Ovary (tissue), 9 donors: Measurements from ENCODE around the gene SH3RF1. TPM values are rescaled to one million over a fixed set of nuclear protein-coding genes. Genes with fewer than 3 reads are reported as not detected.

Experiments used
- DNase-seq, 5 donors: peaks; one replicate each; pipeline ENCODE4 v3.0.0-alpha.2; 2019 to 2020
- H3K27ac ChIP-seq, 2 donors: fragments of 200-600 bp; one replicate each; pipeline versions ENCODE4 v1.5.1 to v1.8.0; 2019 to 2022
- H3K27me3 ChIP-seq: fragments of 200-600 bp; one replicate; pipeline ENCODE4 v1.8.0; 2022
- H3K36me3 ChIP-seq: fragments of 200-600 bp; sonication (generic); one replicate; pipeline ENCODE4 v1.5.1; 2019
- H3K4me1 ChIP-seq: one replicate; pipeline ENCODE4 v1.8.1; 2013; ENCODE audit warnings: mild to moderate bottlenecking, moderate library complexity; ENCODE audit not compliant: insufficient read depth
- H3K4me3 ChIP-seq: fragments of 200-600 bp; sonication (generic); one replicate; pipeline ENCODE4 v1.5.1; 2017
- H3K9me3 ChIP-seq, 2 donors: fragments of 200-600 bp in 1 of 2; sonication (generic) in 1 of 2; one replicate each; pipeline versions ENCODE4 v1.5.1 to v1.8.1; 2013 to 2019; ENCODE audit warnings: mild to moderate bottlenecking in 1 of 2, moderate library complexity in 1 of 2
- EP300 ChIP-seq: sonication (generic); formaldehyde crosslinking; IDR thresholded peaks from one replicate; pipeline ENCODE4 v1.6.1; 2017; ENCODE audit warnings: antibody characterized with exemption
- POLR2A ChIP-seq: fragments of 450-650 bp; IDR thresholded peaks from one replicate; pipeline ENCODE4 v1.6.1; 2017; ENCODE audit warnings: antibody characterized with exemption, mild to moderate bottlenecking, moderate library complexity
- WGBS, 3 donors: extraction: QIAGEN DNeasy Blood & Tissue Kit in 1 of 3; methylation state at CpG; one replicate each; pipeline versions ENCODE4 v1.1.5 to v1.1.7; 2013 to 2017; 5-methylcytosine and 5-hydroxymethylcytosine counted together
- intact Hi-C, 4 donors: fragments of 100-400 bp; cut with DNase I; formaldehyde crosslinking; loops; one replicate each; pipeline versions ENCODE4 v1.11.0 to v1.15.1; 2022 to 2023
- polyA plus RNA-seq, 2 donors: library from polyadenylated mRNA; stranded (reverse); fragments of 200-250 nt in 1 of 2; fragments of 350-450 nt in 1 of 2; fragmentation: Illumina TruSeq in 1 of 2; extraction: RNeasy Lipid Tissue Mini Kit (QIAGEN cat#74804) in 1 of 2; gene quantifications; one replicate each; pipeline ENCODE4 v1.2.3, GENCODE V29; 2013 to 2014
- total RNA-seq, 7 donors: library from RNA; depleted of rRNA in 2 of 7; stranded (reverse); fragments of >200 nt in 2 of 7; fragmentation: NEBNext Ultra II Directional in 3 of 7; extraction: Animal tissue kit (Norgen Biotek cat#: 25700) in 3 of 7; gene quantifications; one replicate each; pipeline versions ENCODE4 v1.1.0 to v1.2.4, GENCODE V29; 2016 to 2023
- TF ChIP-seq, protein P1 (sequence below), 3 donors: fragments of 450-650 bp in 2 of 3; fragments of 200-600 bp in 1 of 3; IDR thresholded peaks; one replicate each; pipeline versions ENCODE4 v1.5.1 to v1.8.0; 2016 to 2022; ENCODE audit warnings: antibody characterized with exemption in 3 of 3, mild to moderate bottlenecking in 1 of 3
- donor health status: DM: no; HTN: no; CAD: no; lungs with moderate emphysema.
- donor health status: DM: no; HTN: no; CAD: no.
- donor health status: Bipolar disorder and iron deficiency.
- donor health status: DM: yes; HTN: yes; CAD: no.
- donor health status: DM: no; HTN: no; CAD: no.
- donor health status: DM: yes; HTN: yes; CAD: no.

SH3RF1 gene
- total and polyA plus RNA-seq, 9 donors = 8.2 to 32.6 (median 22.3) TPM

- Histone ChIP-seq H3K27ac (no peak overlapping the region), H3K27me3 (no peaks in the 10 kb centered on the region), H3K4me3 (no peak overlapping the region), H3K36me3 (no peaks in the 10 kb centered on the region), H3K9me3 (no peaks in the 10 kb centered on the region), H3K4me1 (peaks cover 13% of the 10 kb centered on the region)
- intact Hi-C loops = no loop called here
- DNase-seq = no peak
- TF ChIP-seq, protein P1, sequence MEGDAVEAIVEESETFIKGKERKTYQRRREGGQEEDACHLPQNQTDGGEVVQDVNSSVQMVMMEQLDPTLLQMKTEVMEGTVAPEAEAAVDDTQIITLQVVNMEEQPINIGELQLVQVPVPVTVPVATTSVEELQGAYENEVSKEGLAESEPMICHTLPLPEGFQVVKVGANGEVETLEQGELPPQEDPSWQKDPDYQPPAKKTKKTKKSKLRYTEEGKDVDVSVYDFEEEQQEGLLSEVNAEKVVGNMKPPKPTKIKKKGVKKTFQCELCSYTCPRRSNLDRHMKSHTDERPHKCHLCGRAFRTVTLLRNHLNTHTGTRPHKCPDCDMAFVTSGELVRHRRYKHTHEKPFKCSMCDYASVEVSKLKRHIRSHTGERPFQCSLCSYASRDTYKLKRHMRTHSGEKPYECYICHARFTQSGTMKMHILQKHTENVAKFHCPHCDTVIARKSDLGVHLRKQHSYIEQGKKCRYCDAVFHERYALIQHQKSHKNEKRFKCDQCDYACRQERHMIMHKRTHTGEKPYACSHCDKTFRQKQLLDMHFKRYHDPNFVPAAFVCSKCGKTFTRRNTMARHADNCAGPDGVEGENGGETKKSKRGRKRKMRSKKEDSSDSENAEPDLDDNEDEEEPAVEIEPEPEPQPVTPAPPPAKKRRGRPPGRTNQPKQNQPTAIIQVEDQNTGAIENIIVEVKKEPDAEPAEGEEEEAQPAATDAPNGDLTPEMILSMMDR (IDR thresholded peaks at IDR 0.05) = no peak
- TF ChIP-seq EP300 (no peak), POLR2A (no peak)
- 91 to 95% (median 91%) methylated on average over 4 of the region's 4 CpGs for WGBS, 3 donors
Measured at GRCh38 chr4:169233691-169234090, 37.1 kb downstream of the SH3RF1 start.

DNA sequence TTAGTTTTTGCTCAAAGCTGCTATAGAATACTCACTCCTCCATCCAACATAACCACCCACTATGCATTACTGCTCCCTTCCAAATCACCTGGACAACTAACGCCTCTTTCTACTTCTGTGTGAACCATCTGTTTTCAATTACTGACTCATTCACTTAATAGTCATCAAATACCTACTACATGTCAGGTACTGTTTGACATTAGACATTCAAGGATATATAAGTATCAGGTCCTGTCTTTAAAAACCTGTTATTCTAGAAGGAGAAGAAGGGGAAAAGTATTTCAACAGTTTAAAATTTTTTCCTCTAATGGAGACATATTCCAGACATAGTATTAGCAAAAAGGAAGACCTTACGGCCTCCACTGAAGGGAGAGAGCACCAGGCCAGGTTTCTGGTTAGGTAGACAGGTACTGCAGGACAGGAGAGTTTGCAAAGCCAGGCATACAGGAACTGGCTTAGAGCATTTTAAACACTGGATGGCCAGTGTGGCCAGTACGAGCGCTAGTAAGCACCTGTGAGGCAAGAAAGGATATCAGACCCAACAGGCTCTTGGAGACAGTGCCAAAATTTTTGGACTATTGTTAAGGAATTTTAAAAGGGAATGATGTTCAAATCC, 39.0 kb downstream of the SH3RF1 start:
- H3K36me3 ChIP-seq = no peaks in the 10 kb centered on the region
- no peak for TF ChIP-seq EP300
- no peak for TF ChIP-seq POLR2A
- TF ChIP-seq, protein P1 (IDR thresholded peaks at IDR 0.05) = no peak
- no peak for DNase-seq
- H3K9me3 ChIP-seq = no peaks in the 10 kb centered on the region
- H3K4me3 ChIP-seq = no peak overlapping the region
- H3K27ac ChIP-seq = no peak overlapping the region
- H3K4me1 ChIP-seq = peaks cover 3% of the 10 kb centered on the region
- intact Hi-C loops = no loop called here
- 95 to 97% (median 97%) methylated on average over 4 of the region's 4 CpGs for WGBS, 3 donors
- H3K27me3 ChIP-seq = no peaks in the 10 kb centered on the region

DNA sequence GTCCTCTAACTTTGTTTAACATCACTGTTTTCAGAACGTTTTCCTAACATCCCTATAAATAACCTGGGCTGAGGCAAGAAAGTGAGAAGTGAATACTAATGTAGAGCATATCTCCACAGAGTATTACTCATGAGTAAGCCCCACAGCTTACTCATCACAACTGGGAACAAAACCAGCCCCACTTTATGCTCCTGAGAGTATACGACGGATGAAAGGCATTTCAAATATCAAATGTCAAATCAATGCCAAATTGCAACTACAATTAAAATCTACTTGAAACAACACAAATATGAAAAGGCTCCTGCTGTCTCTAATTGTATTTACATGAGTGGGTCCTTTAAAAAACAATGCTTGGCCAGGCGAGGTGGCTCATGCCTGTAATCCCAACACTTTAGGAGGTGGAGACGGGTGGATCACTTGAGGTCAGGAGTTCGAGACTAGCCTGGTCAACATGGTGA, 41.2 kb downstream of the SH3RF1 start:
- no peaks in the 10 kb centered on the region for H3K27me3 ChIP-seq
- TF ChIP-seq EP300 = no peak
- no peak for TF ChIP-seq POLR2A
- TF ChIP-seq, protein P1 (IDR thresholded peaks at IDR 0.05) = no peak
- no peaks in the 10 kb centered on the region for H3K36me3 ChIP-seq
- WGBS, 3 donors = 38 to 40% (median 39%) methylated on average over 6 of the region's 6 CpGs
- no peak overlapping the region for H3K4me3 ChIP-seq
- intact Hi-C loops = loop anchor here in 1 of 4 donors (2.0 kb wide), 1 partner anchor 31 kb away; no protein-coding TSS in a partner anchor
- H3K9me3 ChIP-seq = no peaks in the 10 kb centered on the region
- H3K4me1 ChIP-seq = peaks cover 3% of the 10 kb centered on the region
- DNase-seq = peak in 1 of 5 donors; percentile 42
- no peak overlapping the region for H3K27ac ChIP-seq

DNA sequence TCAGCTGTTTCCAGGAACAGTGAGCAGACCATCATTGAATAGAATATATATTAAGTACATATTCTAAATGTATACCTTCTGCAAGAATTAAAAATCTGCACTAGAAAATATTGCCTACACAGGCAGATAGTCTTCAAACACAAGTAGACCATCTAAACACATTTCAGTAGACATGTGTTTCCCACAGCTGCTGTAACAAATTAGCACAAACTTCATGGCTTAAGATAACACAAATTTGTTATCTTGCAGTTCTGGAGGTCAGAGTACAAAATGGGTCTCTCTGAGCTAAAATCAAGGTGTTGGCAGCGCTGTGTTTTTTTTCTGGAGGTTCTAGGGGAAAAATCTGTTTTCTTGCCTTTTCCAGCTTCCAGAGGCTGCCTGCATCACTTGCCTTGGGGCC, 42.7 kb downstream of the SH3RF1 start:
- no peak overlapping the region for H3K27ac ChIP-seq
- 98 to 100% (median 100%) methylated on average over 1 of the region's 1 CpG for WGBS, 3 donors
- intact Hi-C loops = loop anchor here in 1 of 4 donors (2.0 kb wide), 1 partner anchor 33 kb away; no protein-coding TSS in a partner anchor

More for the DNA sequence above, 42.7 kb downstream of the SH3RF1 start:
- H3K4me3 ChIP-seq = no peak overlapping the region
- TF ChIP-seq, protein P1 (IDR thresholded peaks at IDR 0.05) = no peak
- no peak for TF ChIP-seq EP300
- no peak for TF ChIP-seq POLR2A
- no peak for DNase-seq
- no peaks in the 10 kb centered on the region for H3K9me3 ChIP-seq
- H3K27me3 ChIP-seq = no peaks in the 10 kb centered on the region
- peaks cover 3% of the 10 kb centered on the region for H3K4me1 ChIP-seq
- H3K36me3 ChIP-seq = no peaks in the 10 kb centered on the region
